Measurements from ENCODE around the gene PPP3R1.

Gene PPP3R1

DNA sequence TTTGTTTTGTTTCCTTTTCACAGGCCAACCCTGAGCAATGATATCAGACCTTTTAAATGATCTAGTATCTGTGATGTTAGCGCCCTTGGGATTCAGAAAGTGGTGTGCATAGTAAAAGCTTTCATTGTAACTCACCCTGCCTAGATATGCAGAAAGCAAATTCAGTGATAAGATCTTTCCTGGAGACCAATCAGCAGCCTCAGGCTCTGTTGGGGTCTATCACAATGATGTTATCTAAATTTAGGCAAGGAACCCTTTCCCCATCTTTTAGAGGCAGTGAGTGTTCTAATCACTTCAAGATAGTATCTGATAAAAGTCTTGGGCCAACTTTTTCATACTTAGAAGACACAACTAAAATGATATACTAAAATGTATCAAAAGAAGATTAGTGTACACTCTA, 118.2 kb downstream of the PPP3R1 start:
- Histone ChIP-seq H3K36me3 (ENCODE audit: control insufficient read depth, insufficient read depth, low read length, severe bottlenecking) (peaks cover 47% of the 10 kb centered on the region), H3K9ac (ENCODE audit: low read length) (no peak overlapping the region), H3K27me3 (replicated peaks; ENCODE audit: control insufficient read depth, insufficient read depth, low read length) (no peaks in the 10 kb centered on the region), H3K4me1 (ENCODE audit: control insufficient read depth, insufficient read depth, low read length) (no peaks in the 10 kb centered on the region), H3K4me3 (ENCODE audit: low read length) (no peak overlapping the region), H3K9me3 (ENCODE audit: control insufficient read depth, low read length) (no peaks in the 10 kb centered on the region)
- no peak for DNase-seq (ENCODE audit: low read depth)
